ENCODE results near the gene KCNMB2. TPM values are rescaled to one million over a fixed set of nuclear protein-coding genes. Genes with fewer than 3 reads are reported as not detected.

Gene KCNMB2
- 42.4 TPM for total RNA-seq

DNA sequence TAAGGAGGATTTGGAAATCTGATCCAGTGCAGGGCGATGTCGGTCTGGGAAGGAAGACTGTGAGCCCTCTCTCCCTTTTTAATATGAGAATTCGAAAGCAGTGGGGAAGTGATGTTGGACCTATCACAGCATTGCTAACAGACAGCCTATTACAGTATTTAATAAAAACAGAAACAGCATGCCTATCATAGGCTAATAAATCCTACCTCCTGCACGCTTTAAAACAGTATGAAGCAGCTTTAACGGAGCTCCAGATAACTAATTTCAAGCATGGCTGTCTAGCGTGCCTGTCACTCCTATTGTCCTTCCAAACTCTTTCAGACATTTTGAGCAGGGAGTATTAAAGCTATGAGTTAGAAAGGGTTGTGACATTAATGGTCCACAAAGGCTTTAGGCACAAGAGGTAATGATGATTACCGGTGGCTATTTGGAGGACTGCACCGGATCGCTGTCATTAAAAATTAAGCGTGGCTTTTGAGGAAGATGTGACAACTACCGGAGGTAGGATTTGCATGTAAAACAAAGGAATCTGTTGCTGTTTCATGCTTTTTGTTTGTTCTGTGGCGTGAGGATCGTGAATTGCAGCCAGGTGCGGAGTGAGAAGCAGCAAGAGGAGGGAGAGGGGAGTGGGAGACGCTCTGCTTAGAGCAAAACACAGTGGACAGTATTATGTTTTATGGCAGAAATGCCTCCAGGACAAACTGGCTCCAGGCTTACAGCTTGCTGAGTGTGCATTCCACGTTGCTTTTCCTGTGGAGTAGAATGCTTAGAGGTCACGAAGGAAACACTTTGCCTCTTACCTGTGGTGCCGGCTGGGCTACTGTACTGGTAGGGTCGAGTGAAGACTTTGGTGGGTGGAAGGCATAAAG lies at the start of gene KCNMB2:
Gene KCNMB2, plus strand, starts transcription at position 226 of the 869 bp plus-strand sequence.

